ENCODE data around the gene C1QTNF9.

Gene C1QTNF9

GRCh38 chr13:24360106-24360505 is 50.7 kb downstream of the C1QTNF9 start:
- Histone ChIP-seq H3K27me3 (ENCODE audit: control insufficient read depth, low read length) (no peaks in the 10 kb centered on the region), H3F3A (ENCODE audit: control insufficient read depth, insufficient read depth) (no peaks in the 10 kb centered on the region), H3K9me3 (ENCODE audit: control insufficient read depth, insufficient read depth, low read length) (peaks cover 9% of the 10 kb centered on the region; the same call in 1 of the 2 replicates), H3K36me3 (ENCODE audit: control insufficient read depth, low read length) (no peaks in the 10 kb centered on the region), H3K27ac (ENCODE audit: low read depth, low read length) (no peak overlapping the region), H3K79me2 (ENCODE audit: control insufficient read depth, low read length) (no peaks in the 10 kb centered on the region), H3K4me2 (ENCODE audit: low read length) (no peak overlapping the region), H3K4me3 (ENCODE audit: low read length) (no peak overlapping the region), H3K9me2 (replicated peaks; ENCODE audit: control insufficient read depth, low read length) (no peaks in the 10 kb centered on the region), H4K20me1 (ENCODE audit: control insufficient read depth, insufficient read depth, low read depth, low read length) (no peaks in the 10 kb centered on the region), H3K4me1 (ENCODE audit: control insufficient read depth, low read length) (no peaks in the 10 kb centered on the region)
- TF ChIP-seq EZH2phosphoT487 (IDR thresholded peaks at IDR 0.05; ENCODE audit: borderline replicate concordance, low read length) = no peak
- TF ChIP-seq CTCF (IDR thresholded peaks at IDR 0.05; ENCODE audit: low read depth, low read length, poor library complexity, severe bottlenecking) = no peak

GRCh38 chr13:24361113-24361512 is 51.7 kb downstream of the C1QTNF9 start:
- no peak overlapping the region for H3K4me2 ChIP-seq (ENCODE audit: low read length)
- no peak overlapping the region for H3K27ac ChIP-seq (ENCODE audit: low read depth, low read length)
- H3K79me2 ChIP-seq (ENCODE audit: control insufficient read depth, low read length) = no peaks in the 10 kb centered on the region
- no peaks in the 10 kb centered on the region for H3F3A ChIP-seq (ENCODE audit: control insufficient read depth, insufficient read depth)
- no peak for TF ChIP-seq EZH2phosphoT487 (IDR thresholded peaks at IDR 0.05; ENCODE audit: borderline replicate concordance, low read length)
- TF ChIP-seq CTCF (IDR thresholded peaks at IDR 0.05; ENCODE audit: low read depth, low read length, poor library complexity, severe bottlenecking) = no peak
- H4K20me1 ChIP-seq (ENCODE audit: control insufficient read depth, insufficient read depth, low read depth, low read length) = no peaks in the 10 kb centered on the region
- no peaks in the 10 kb centered on the region for H3K9me2 ChIP-seq (replicated peaks; ENCODE audit: control insufficient read depth, low read length)
- H3K36me3 ChIP-seq (ENCODE audit: control insufficient read depth, low read length) = no peaks in the 10 kb centered on the region
- no peak overlapping the region for H3K4me3 ChIP-seq (ENCODE audit: low read length)
- H3K9me3 ChIP-seq (ENCODE audit: control insufficient read depth, insufficient read depth, low read length) = peaks cover 9% of the 10 kb centered on the region; the same call in 1 of the 2 replicates
- no peaks in the 10 kb centered on the region for H3K4me1 ChIP-seq (ENCODE audit: control insufficient read depth, low read length)
- no peaks in the 10 kb centered on the region for H3K27me3 ChIP-seq (ENCODE audit: control insufficient read depth, low read length)

GRCh38 chr13:24361852-24362366 is 52.5 kb downstream of the C1QTNF9 start:
- no peaks in the 10 kb centered on the region for H4K20me1 ChIP-seq (ENCODE audit: control insufficient read depth, insufficient read depth, low read depth, low read length)
- peaks cover 2% of the 10 kb centered on the region; the same call in 1 of the 2 replicates for H3K9me3 ChIP-seq (ENCODE audit: control insufficient read depth, insufficient read depth, low read length)

More at GRCh38 chr13:24361852-24362366, 52.5 kb downstream of the C1QTNF9 start:
- Histone ChIP-seq H3K4me1 (ENCODE audit: control insufficient read depth, low read length) (no peaks in the 10 kb centered on the region), H3K9me2 (replicated peaks; ENCODE audit: control insufficient read depth, low read length) (no peaks in the 10 kb centered on the region), H3K4me2 (ENCODE audit: low read length) (no peak overlapping the region), H3K27ac (ENCODE audit: low read depth, low read length) (no peak overlapping the region), H3K79me2 (ENCODE audit: control insufficient read depth, low read length) (no peaks in the 10 kb centered on the region), H3K27me3 (ENCODE audit: control insufficient read depth, low read length) (no peaks in the 10 kb centered on the region), H3K36me3 (ENCODE audit: control insufficient read depth, low read length) (no peaks in the 10 kb centered on the region), H3F3A (ENCODE audit: control insufficient read depth, insufficient read depth) (no peaks in the 10 kb centered on the region), H3K4me3 (ENCODE audit: low read length) (no peak overlapping the region)
- TF ChIP-seq EZH2phosphoT487 (IDR thresholded peaks at IDR 0.05; ENCODE audit: borderline replicate concordance, low read length) (no peak), CTCF (IDR thresholded peaks at IDR 0.05; ENCODE audit: low read depth, low read length, poor library complexity, severe bottlenecking) (no peak)

Measured in DOHH2 (cell line).